HepG2 (cell line): ENCODE results near the gene TM2D3. TPM values are rescaled to one million over a fixed set of nuclear protein-coding genes. Genes with fewer than 3 reads are reported as not detected.

Experiments
- CCDC6 ChIP-seq: sonication (generic); formaldehyde crosslinking; IDR thresholded peaks from 2 replicates; pipeline ENCODE4 v1.8.1; 2022; ENCODE audit warnings: mild to moderate bottlenecking, missing genetic modification reagents, moderate library complexity
- CREM ChIP-seq, 2 experiments: sonication (generic) in 1 of 2; formaldehyde crosslinking in 1 of 2; IDR thresholded peaks; 2 replicates each; pipeline versions ENCODE4 v1.4.0 to v1.6.1; 2016 to 2020; ENCODE audit warnings: antibody characterized with exemption in 1 of 2, mild to moderate bottlenecking in 1 of 2, missing genetic modification reagents in 1 of 2
- FOXO1 ChIP-seq: sonication (generic); formaldehyde crosslinking; IDR thresholded peaks from 2 replicates; pipeline ENCODE4 v1.4.0; 2020; ENCODE audit warnings: missing genetic modification reagents
- GABPA ChIP-seq, 2 experiments: IDR thresholded peaks; 2 replicates each; pipeline ENCODE4 v1.6.1; 2011 to 2016; ENCODE audit warnings: low read depth in 2 of 2, low read length in 1 of 2, missing biosample characterization in 1 of 2, missing genetic modification characterization in 1 of 2
- HCFC1 ChIP-seq: fragments of 150-350 bp; IDR thresholded peaks from 2 replicates; pipeline ENCODE4 v1.6.1; 2014; ENCODE audit warnings: low read depth, low read length
- HIVEP1 ChIP-seq: sonication (generic); formaldehyde crosslinking; IDR thresholded peaks from 2 replicates; pipeline ENCODE4 v1.4.0; 2020; ENCODE audit warnings: mild to moderate bottlenecking, missing genetic modification reagents
- JARID2 ChIP-seq: sonication (generic); formaldehyde crosslinking; IDR thresholded peaks from 2 replicates; pipeline ENCODE4 v1.8.1; 2023; ENCODE audit warnings: missing genetic modification reagents, inconsistent platforms; ENCODE audit not compliant: insufficient replicate concordance
- JUN ChIP-seq: sonication (generic); formaldehyde crosslinking; IDR thresholded peaks from 2 replicates; pipeline ENCODE4 v1.4.0; 2020; ENCODE audit warnings: mild to moderate bottlenecking, missing genetic modification reagents
- JUNB ChIP-seq: sonication (generic); formaldehyde crosslinking; IDR thresholded peaks from 2 replicates; pipeline ENCODE4 v1.8.0; 2022; ENCODE audit warnings: missing genetic modification reagents, mild to moderate bottlenecking, borderline replicate concordance
- KAT8 ChIP-seq: IDR thresholded peaks from 2 replicates; pipeline ENCODE4 v1.6.1; 2016; ENCODE audit warnings: missing genetic modification reagents, missing compliant biosample characterization
- NFE2 ChIP-seq: sonication (generic); formaldehyde crosslinking; IDR thresholded peaks from 2 replicates; pipeline ENCODE4 v1.4.0; 2020; ENCODE audit warnings: missing genetic modification reagents
- PITX1 ChIP-seq: sonication (generic); formaldehyde crosslinking; IDR thresholded peaks from 2 replicates; pipeline ENCODE4 v1.5.1; 2020; ENCODE audit warnings: mild to moderate bottlenecking, missing genetic modification reagents
- RELA ChIP-seq: sonication (generic); formaldehyde crosslinking; IDR thresholded peaks from 2 replicates; pipeline ENCODE4 v1.4.0; 2020; ENCODE audit warnings: missing genetic modification reagents
- SALL1 ChIP-seq: sonication (generic); formaldehyde crosslinking; IDR thresholded peaks from 2 replicates; pipeline ENCODE4 v1.8.0; 2022; ENCODE audit warnings: mild to moderate bottlenecking, missing genetic modification reagents
- STAT5B ChIP-seq: sonication (generic); formaldehyde crosslinking; IDR thresholded peaks from 2 replicates; pipeline ENCODE4 v1.4.0; 2020; ENCODE audit warnings: missing genetic modification reagents
- TCF7 ChIP-seq: sonication (generic); IDR thresholded peaks from 2 replicates; pipeline ENCODE4 v1.6.1; 2016; ENCODE audit warnings: antibody characterized with exemption, low read depth
- ZFP36L2 ChIP-seq: sonication (generic); formaldehyde crosslinking; IDR thresholded peaks from 2 replicates; pipeline ENCODE4 v1.4.0; 2020; ENCODE audit warnings: missing genetic modification reagents
- ZKSCAN1 ChIP-seq: fragments of 150-350 bp; IDR thresholded peaks from 2 replicates; pipeline ENCODE4 v1.6.1; 2014; ENCODE audit warnings: low read length
- ZNF263 ChIP-seq: sonication (generic); formaldehyde crosslinking; IDR thresholded peaks from 2 replicates; pipeline ENCODE4 v1.4.0; 2020; ENCODE audit warnings: missing genetic modification reagents
- ZNF354B ChIP-seq: sonication (generic); formaldehyde crosslinking; IDR thresholded peaks from 2 replicates; pipeline ENCODE4 v1.8.0; 2022; ENCODE audit warnings: mild to moderate bottlenecking, missing genetic modification reagents
- ZNF431 ChIP-seq: sonication (generic); formaldehyde crosslinking; IDR thresholded peaks from 2 replicates; pipeline ENCODE4 v1.9.0; 2022; ENCODE audit warnings: missing genetic modification reagents, low read depth, mild to moderate bottlenecking, borderline replicate concordance
- ZNF451 ChIP-seq: sonication (generic); formaldehyde crosslinking; IDR thresholded peaks from 2 replicates; pipeline ENCODE4 v1.5.0; 2020; ENCODE audit warnings: mild to moderate bottlenecking, missing genetic modification reagents
- ZNF543 ChIP-seq: sonication (generic); formaldehyde crosslinking; IDR thresholded peaks from 2 replicates; pipeline ENCODE4 v1.4.0; 2020; ENCODE audit warnings: mild to moderate bottlenecking, missing genetic modification reagents
- ZNF7 ChIP-seq: IDR thresholded peaks from 2 replicates; pipeline ENCODE4 v1.6.1; 2016; ENCODE audit warnings: missing biosample characterization, missing genetic modification reagents
- ZNF709 ChIP-seq: sonication (generic); formaldehyde crosslinking; IDR thresholded peaks from 2 replicates; pipeline ENCODE4 v1.5.0; 2020; ENCODE audit warnings: mild to moderate bottlenecking, missing genetic modification reagents
- ZNF776 ChIP-seq: sonication (generic); formaldehyde crosslinking; IDR thresholded peaks from 2 replicates; pipeline ENCODE4 v1.4.0; 2020; ENCODE audit warnings: mild to moderate bottlenecking, missing genetic modification reagents
- polyA plus RNA-seq, 8 experiments: library from polyadenylated mRNA; depleted of rRNA in 3 of 8; stranded (reverse) in 7 of 8; unstranded in 1 of 8; fragments of >200 nt; fragmentation: Illumina TruSeq in 4 of 8; extraction: Trizol in 4 of 8; gene quantifications; 2 replicates each; pipeline versions ENCODE4 v1.2.1 to v1.2.3, GENCODE V29; 2011 to 2016; ENCODE audit warnings: low read depth in 4 of 8, missing spikeins in 1 of 8, mixed read lengths in 1 of 8; ENCODE audit not compliant: insufficient read depth in 1 of 8
- total RNA-seq, 5 experiments: library from RNA; depleted of rRNA; stranded (reverse); fragments of >200 nt; fragmentation: Illumina TruSeq; extraction: Trizol; gene quantifications; 2 replicates each; pipeline ENCODE4 v1.2.3, GENCODE V29; 2016; ENCODE audit warnings: low read depth in 1 of 5
- TF ChIP-seq, protein P1 (sequence below): sonication (generic); formaldehyde crosslinking; IDR thresholded peaks from 2 replicates; pipeline ENCODE4 v1.4.0; 2020; ENCODE audit warnings: missing genetic modification reagents, borderline replicate concordance
- TF ChIP-seq, protein P2 (sequence below): fragments of 450-650 bp; IDR thresholded peaks from 2 replicates; pipeline ENCODE4 v1.6.1; 2017; ENCODE audit warnings: mild to moderate bottlenecking

Gene TM2D3
- total and polyA plus RNA-seq, 2 of the 13 experiments (the other 11 are each of a cell fraction or from before 2014, with no cell fraction given) = 31.1 to 72.7 TPM

DNA sequence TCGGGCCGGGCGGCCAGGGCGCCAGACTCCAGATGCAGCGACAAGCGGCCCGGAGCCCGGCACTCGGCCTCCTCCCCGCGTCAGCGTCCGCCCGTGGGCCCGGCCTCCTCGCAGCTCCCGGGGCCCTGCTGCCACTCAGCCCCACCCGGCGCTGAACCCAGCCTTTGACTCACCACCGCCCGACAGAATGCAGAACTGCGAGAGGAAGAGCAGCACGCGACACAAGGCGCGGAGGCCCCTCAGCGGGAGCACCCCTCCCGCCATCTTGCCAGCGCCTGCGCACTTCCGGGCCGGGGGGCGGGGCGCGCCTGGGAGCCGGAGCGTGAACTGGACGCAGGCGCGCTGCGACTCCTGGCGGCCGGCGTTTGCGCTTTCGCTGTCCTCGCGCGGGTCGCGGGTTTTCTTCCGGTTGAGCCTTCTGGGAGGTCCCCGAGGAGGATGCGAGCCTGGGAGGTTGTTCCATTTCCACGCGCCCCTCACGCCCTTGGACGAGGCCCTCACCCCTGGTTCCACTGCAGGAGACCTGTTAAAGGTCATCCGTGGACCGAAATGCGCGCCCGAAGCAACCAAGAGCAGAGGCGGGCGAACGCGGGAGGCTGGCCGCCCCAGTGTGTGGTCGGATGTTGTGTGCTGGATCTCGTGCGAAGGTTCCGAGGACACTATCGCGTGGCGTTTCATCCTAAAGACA is at the start of gene TM2D3 (continued):
- TF ChIP-seq FOXO1 (CRISPR knock-in tag) (no peak), ZNF7 (CRISPR knock-in tag) (no peak), JUN (CRISPR knock-in tag) (no peak), PITX1 (CRISPR knock-in tag) (peak; percentile 65; the same call in 1 of the 2 replicates), JARID2 (no peak), ZNF263 (CRISPR knock-in tag) (0 out of 2 replicates have a peak, but pooled peaks have one; percentile 25), STAT5B (CRISPR knock-in tag) (peak; percentile 77; the same call in 1 of the 2 replicates), ZNF451 (peak; percentile 99), ZNF776 (CRISPR knock-in tag) (peak; percentile 75; the same call in 1 of the 2 replicates), NFE2 (CRISPR knock-in tag) (no peak), ZNF354B (CRISPR knock-in tag) (0 out of 2 replicates have a peak, but pooled peaks have one; percentile 74), KAT8 (CRISPR knock-in tag) (peak; percentile 90), RELA (CRISPR knock-in tag) (no peak; the same call in 1 of the 2 replicates), ZNF543 (CRISPR knock-in tag) (peak; percentile 57; the same call in 1 of the 2 replicates), SALL1 (peak; percentile 74; the same call in 1 of the 2 replicates), ZKSCAN1 (no peak), TCF7 (no peak), ZNF709 (CRISPR knock-in tag) (peak; percentile 90), ZNF431 (0 out of 2 replicates have a peak, but pooled peaks have one; percentile 35), HIVEP1 (CRISPR knock-in tag) (no peak; the same call in none of the 2 replicates), ZFP36L2 (CRISPR knock-in tag) (no peak), CCDC6 (CRISPR knock-in tag) (peak; percentile 91), HCFC1 (peak; percentile 51), JUNB (no peak), GABPA (IDR thresholded peaks at IDR 0.05; ENCODE audit: low read depth, low read length) (peak; percentile 71), GABPA (CRISPR knock-in tag; IDR thresholded peaks at IDR 0.05; ENCODE audit: low read depth) (peak; percentile 87), CREM (IDR thresholded peaks at IDR 0.05) (no peak), CREM (CRISPR knock-in tag; IDR thresholded peaks at IDR 0.05) (no peak)
- TF ChIP-seq, protein P1, sequence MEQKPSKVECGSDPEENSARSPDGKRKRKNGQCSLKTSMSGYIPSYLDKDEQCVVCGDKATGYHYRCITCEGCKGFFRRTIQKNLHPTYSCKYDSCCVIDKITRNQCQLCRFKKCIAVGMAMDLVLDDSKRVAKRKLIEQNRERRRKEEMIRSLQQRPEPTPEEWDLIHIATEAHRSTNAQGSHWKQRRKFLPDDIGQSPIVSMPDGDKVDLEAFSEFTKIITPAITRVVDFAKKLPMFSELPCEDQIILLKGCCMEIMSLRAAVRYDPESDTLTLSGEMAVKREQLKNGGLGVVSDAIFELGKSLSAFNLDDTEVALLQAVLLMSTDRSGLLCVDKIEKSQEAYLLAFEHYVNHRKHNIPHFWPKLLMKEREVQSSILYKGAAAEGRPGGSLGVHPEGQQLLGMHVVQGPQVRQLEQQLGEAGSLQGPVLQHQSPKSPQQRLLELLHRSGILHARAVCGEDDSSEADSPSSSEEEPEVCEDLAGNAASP (CRISPR knock-in tag) = peak; percentile 48
- TF ChIP-seq, protein P2, sequence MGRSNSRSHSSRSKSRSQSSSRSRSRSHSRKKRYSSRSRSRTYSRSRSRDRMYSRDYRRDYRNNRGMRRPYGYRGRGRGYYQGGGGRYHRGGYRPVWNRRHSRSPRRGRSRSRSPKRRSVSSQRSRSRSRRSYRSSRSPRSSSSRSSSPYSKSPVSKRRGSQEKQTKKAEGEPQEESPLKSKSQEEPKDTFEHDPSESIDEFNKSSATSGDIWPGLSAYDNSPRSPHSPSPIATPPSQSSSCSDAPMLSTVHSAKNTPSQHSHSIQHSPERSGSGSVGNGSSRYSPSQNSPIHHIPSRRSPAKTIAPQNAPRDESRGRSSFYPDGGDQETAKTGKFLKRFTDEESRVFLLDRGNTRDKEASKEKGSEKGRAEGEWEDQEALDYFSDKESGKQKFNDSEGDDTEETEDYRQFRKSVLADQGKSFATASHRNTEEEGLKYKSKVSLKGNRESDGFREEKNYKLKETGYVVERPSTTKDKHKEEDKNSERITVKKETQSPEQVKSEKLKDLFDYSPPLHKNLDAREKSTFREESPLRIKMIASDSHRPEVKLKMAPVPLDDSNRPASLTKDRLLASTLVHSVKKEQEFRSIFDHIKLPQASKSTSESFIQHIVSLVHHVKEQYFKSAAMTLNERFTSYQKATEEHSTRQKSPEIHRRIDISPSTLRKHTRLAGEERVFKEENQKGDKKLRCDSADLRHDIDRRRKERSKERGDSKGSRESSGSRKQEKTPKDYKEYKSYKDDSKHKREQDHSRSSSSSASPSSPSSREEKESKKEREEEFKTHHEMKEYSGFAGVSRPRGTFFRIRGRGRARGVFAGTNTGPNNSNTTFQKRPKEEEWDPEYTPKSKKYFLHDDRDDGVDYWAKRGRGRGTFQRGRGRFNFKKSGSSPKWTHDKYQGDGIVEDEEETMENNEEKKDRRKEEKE = no peak
